ENCODE measurements around the gene WNT4.

WNT4 gene

DNA sequence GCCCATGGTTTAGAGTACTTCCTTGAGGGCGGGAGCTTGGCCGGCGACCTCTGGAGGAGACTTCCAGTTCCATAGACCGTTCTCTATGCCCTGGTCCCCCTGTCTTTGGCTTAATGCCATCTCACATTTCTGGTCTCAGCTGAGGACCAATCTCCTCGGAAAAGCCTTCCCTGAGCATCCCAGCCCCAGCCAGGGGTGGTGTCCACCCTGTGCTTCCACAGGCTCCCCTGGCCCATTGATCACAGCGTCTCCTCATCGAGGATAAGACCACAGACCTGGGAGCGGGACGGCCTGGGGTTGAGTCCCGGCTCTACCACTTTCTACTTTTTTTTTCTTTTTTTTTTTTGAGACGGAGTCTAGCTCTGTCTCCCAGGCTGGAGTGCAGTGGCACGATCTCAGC, 14.5 kb downstream of the WNT4 start:
- no peak for DNase-seq

DNA sequence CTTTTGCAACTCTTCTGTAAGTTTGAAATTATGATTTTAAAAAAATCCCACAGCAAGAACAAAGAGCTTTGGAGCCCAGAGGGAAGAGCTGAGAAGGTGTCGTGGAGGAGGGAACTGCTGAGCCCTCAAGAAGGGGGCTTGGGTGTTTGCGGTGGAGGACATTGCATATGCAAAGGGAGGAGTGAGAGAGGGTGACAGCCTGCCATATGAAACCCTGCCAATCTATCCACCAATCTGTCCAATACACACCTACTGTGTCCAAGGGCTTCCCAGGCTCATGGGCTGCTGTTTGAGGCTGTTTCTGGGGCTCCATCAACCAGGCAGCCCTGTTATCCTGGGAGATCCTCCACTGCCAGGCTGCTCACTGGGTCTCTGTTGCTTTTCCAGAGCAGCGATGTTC, 15.2 kb downstream of the WNT4 start:
- DNase-seq: no peak

DNA sequence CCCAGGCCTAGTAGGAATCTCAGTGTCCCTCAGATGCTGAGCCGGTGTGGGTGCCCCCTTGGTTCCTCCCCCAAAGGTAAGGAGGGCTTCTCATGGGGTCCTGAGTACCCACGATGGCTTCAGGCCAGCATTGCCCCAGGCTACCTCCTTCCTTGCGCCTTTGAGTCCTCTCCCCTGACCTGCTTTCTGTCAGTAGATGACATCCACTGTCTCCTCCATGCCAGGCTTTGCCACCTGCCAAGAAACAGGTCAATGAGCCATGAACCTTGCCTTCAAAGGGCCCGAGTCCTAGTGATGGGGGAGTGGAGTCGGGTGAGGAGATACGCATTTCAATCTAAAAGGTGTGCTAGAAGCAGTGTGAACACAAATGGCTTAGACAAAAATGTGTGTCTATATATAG, 15.6 kb downstream of the WNT4 start:
- no peak for DNase-seq

DNA sequence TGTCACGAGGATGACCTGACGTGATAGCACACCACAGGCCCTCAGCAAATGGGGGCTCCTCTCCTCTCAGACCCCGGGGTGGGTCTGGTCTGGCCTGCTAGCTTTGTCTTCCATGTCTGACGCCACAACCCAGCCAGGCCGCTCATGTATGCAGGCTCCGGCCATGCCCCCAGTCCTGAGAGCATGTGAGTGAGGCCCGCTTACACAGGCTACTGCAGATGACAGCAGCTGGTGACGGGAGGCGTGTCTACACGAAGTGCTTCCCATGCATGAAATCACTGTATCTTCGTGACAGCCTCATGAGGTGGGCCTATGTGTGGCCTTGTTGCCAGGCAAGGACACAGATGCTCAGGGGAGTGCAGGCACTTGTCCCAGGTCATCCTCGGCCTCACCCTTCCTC, 16.4 kb downstream of the WNT4 start:
- DNase-seq: no peak

- DNase-seq: no peak
Observed at GRCh38 chr1:22124592-22125229, 18.2 kb downstream of the WNT4 start.

- DNase-seq: no peak
Observed at GRCh38 chr1:22123901-22124404, 18.9 kb downstream of the WNT4 start.

DNA sequence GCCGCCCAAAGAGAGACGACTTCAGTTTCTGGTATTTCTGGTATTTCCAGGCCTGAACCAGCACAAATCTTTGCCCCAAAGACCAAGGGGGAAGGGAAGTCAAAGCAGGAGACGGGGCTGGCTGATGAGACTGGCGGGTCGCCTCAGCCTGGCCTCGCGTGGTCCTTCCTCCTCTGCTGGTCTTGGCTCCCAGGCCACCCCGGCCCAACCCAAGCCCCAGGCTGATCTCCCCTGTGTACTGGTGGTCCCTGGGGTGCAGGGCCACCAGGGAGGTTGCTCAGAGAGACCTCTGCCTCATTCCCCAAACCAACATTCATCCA, 19.9 kb downstream of the WNT4 start:
- no peak for DNase-seq

- no peak for DNase-seq
Observed at GRCh38 chr1:22122273-22123070, 20.4 kb downstream of the WNT4 start.

DNA sequence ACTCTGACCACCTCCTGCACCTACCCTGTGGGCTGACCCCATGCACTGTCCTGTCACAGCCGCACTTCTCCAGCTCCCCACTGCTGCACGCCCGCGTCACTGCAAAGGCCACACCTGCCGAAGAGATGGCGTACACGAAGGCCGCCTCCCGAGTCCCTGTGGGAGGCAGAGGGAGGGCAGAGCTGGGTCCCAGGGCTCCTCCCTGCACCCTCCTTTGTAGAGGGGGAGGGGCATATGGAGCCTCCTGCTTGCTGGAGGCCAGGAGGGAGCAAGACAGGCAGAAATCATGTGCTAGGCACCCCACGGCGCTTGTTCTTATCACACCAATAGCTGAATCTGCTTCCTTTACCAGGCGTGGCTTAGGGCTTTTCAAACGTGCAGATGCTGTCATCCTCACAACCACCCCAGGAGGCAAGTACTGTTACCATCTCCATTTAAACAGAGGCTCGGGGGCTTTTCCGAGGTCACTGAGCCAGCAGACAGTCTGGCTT, 21.4 kb downstream of the WNT4 start:
- DNase-seq: no peak

DNA sequence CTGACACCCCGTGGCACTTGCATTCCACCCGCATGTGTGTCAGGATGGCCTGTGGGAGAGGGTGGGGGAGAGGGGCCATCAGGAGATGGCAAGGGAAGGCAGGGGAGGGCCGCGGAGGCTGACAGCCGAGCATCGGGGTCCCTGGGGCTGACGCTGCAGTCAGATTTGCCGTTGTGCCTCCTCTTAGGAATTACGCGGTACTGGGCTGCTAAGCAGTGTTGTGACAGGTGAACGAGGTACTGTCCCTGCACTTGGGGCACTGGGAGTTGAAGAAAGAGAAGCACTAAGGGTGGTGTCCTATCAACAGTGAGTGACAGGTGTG, 22.5 kb downstream of the WNT4 start:
- DNase-seq: no peak

DNA sequence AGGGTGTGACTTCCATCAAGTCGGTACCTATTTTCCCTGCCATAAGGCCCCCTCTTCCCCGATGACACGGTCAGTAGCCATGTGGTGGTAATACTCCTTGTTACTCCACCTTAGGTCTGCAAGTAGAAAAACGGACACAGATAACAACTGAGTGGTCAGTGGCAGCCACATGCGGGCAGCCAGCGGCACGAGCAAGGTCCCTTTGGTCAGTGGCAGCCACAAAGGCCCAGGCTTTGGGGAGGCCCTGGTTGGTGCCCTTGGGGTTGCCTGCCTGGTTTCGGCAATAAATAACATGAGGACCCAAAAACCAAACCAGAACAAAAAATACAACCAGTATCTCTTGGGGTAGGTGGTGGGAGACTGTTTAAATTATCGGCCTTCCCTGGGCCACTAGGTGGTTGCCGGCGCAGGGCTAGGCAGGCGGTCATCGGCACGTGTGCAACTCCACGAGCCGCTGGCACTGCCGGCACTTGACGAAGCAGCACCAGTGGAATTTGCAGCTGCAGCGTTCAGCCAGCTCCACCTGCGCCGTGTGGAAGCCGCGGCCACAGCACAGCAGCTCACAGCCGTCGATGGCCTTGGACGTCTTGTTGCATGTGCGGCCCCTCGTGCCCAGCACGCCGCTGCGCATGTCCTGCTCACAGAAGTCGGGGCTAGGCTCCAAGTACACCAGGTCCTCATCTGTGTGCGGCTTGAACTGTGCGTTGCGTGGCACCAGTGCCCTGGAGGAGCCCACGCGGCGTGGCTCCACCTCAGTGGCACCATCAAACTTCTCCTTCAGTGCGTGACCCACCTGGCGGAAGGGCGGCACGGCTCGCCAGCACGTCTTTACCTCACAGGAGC, 23.1 kb downstream of the WNT4 start:
- DNase-seq: no peak

DNA sequence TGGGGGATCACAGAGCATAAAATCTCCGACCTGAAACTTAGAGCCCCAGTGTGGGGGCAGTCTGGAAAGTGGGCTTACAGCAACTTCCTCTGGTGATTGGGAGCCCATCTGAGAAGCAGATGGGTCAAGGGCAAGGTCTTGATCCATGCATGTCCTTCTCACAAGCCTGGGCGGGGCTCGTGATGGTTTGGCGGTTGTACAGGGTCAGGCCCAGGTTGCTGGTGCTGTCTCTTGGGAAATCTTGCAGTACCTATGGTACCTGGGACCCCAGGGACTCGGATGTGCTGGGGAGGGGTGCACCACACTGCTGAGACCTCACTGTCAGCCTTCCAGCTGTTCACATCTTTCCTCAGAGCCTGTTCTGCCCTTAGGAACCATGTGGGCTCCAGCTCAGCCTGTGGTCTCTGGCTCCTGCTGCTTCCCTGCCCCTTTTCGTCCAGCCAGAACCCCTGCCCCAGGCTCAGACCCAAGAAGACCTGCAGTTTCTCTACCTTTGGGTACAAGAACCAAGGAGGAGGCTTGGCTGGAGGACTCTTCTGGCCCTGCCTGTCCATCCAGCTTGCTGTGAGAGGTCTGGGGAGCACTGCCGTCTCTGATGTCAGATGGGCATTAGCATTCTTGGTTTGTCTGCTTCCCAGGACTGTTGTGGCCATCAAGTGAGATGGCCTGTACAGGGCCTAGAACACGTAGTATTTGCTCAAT, 24.5 kb downstream of the WNT4 start:
- DNase-seq: no peak

DNA sequence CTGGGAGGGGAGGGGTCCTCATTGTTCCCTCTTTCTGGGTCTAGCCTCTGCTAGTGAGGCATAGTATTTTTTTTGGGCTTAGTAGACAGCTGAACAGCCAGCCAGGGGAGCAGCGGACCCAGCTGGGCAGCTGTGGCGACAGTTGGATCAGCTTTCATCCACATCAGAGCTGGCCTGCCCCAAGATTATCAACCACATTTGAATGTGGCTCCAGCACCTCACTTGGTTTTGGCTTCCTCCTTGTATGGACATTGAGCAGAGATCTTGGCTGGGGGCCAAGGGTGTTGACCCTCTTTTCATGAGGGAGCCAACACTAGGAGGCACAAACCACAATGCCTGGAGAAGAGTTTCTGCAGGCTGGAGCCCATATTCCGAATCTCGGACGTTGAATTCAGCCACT, 25.0 kb downstream of the WNT4 start:
- no peak for DNase-seq

DNA sequence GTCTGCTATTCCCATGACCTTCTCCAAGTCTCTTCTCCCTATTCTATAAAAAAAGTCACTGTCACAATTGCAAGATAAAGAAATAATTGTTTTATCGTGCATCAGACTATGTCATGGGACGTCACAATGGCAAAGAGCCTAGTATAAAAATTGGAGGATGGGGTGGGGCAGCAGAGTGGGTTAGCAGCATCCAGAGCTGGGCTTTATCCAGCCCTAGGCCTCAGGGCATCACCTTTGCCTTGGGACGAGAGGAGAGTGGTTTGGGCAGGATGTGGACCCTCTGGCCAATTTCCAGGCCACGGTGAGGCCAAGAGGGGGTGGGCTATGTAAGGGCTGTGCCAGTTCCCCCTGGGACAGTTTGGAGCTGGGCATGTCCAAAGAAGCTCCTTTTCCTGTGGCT, 25.7 kb downstream of the WNT4 start:
- no peak for DNase-seq

DNA sequence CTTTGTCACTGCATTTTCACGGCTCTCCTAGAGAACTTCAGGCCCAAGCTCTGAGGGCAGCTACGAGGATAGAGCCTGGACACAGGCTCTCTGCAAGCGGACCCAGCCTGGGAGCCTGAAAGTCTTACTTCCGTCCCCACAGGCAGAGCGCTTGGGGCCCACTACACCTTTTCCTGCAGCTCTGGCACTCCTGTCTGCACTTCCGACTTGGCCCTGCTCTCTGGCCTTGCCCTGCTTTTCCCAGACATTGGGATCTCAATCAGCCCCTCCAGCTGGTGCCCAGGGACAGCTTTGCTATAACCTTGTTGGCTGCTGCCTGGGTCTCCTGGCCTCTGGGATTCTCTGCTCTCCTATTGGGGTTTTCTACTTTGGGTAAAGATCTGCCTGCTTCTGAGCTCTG, 27.6 kb downstream of the WNT4 start:
- DNase-seq: no peak

GRCh38 chr1:22114083-22115012, 28.5 kb downstream of the WNT4 start:
- no peak for DNase-seq

- DNase-seq: no peak
Observed at GRCh38 chr1:22112554-22112953, 30.3 kb downstream of the WNT4 start.

- no peak for DNase-seq
Observed at GRCh38 chr1:22111620-22112019, 31.3 kb downstream of the WNT4 start.

DNA sequence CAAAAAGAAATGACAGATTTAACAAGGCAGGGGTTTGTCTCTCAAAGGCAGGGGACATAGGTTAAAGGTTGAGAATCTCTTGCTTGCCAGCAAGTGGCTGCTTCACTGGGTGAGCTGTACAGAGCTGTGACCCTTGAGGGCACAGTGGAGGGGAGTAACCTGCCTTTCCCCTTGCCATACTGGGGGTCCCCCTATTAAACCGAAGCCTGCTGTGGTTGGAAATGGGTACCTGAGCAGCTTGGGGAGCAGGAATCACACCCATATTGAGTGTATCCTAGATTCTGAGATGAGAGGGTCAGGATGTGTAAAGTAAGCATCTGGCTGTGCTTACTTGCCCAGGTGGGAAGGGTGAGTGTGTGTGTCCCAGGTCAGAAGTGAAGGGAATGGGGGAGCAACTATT, 31.8 kb downstream of the WNT4 start:
- no peak for DNase-seq

GRCh38 chr1:22110016-22110415, 32.9 kb downstream of the WNT4 start:
- no peak for DNase-seq

DNA sequence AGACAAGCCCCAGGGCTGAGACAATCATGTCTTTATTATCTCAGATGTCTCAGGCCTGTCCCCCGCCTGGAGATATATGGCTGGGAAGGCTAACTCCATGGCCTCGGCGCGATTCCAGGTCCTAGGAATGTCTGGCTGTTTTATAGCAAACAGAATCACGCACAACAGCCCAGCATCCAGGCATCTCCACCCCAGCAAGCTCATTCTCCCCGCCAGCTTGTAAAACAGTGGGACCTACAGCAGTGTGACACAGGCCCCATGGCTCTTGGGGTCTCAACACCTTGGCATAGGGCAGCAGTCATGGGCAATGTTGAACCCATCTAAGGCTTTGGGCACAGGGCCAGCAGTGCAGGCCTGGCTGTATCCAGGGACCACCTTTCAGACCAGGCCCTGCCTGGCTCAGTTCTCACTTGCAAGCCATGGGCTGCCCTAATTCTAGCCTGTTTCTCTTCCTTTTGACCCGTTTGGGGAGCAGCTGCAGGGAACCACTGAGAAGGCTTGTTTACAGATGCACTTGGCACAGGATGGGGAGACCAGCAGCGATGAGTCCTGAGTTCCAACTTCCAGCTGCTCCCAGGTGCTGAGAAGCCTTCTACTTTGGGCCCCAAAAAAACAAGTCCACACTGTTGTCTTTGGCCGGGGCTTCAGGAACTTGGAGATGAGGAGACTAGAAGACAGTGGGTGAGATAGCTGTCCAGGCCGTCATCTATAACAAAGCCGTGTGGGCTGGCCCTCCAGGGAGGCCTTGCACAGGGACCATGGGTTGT, 34.4 kb downstream of the WNT4 start:
- no peak for DNase-seq
